ENCODE data around the gene ANXA1.
"Not testable (repeated sequence)": the region's sequence is repeated elsewhere in the genome, so short reads cannot be mapped to it uniquely, and the experiment has no call there.

ANXA1 gene

GRCh38 chr9:73170185-73170957 is 18.7 kb downstream of the ANXA1 start:
- no peak for DNase-seq

GRCh38 chr9:73172901-73173215 is 21.2 kb downstream of the ANXA1 start:
- DNase-seq: no peak

GRCh38 chr9:73173557-73174329 is 22.1 kb downstream of the ANXA1 start:
- no peak for DNase-seq

GRCh38 chr9:73174330-73174980 is 22.8 kb downstream of the ANXA1 start:
- DNase-seq: no peak

- no peak for DNase-seq
These were observed 24.8 kb downstream of the ANXA1 start for GRCh38 chr9:73176450-73176875.

- DNase-seq: no peak
These were observed 26.4 kb downstream of the ANXA1 start for GRCh38 chr9:73178044-73178443.

GRCh38 chr9:73179589-73179988 is 27.9 kb downstream of the ANXA1 start:
- DNase-seq: no peak

GRCh38 chr9:73180403-73180802 is 28.7 kb downstream of the ANXA1 start:
- DNase-seq: no peak

GRCh38 chr9:73182928-73183327 is 31.3 kb downstream of the ANXA1 start:
- DNase-seq: no peak

- no peak for DNase-seq
These were observed 31.8 kb downstream of the ANXA1 start for GRCh38 chr9:73183428-73183827.

- DNase-seq: no peak
These were observed 32.5 kb downstream of the ANXA1 start for GRCh38 chr9:73183917-73184861.

GRCh38 chr9:73191109-73191508 is 39.4 kb downstream of the ANXA1 start:
- DNase-seq: not testable (repeated sequence)

- no peak for DNase-seq
These were observed 42.6 kb downstream of the ANXA1 start for GRCh38 chr9:73194284-73194683.

- DNase-seq: no peak
These were observed 47.8 kb downstream of the ANXA1 start for GRCh38 chr9:73199448-73199847.

GRCh38 chr9:73199886-73200285 is 48.2 kb downstream of the ANXA1 start:
- DNase-seq: no peak

GRCh38 chr9:73200694-73201452 is 49.2 kb downstream of the ANXA1 start:
- no peak for DNase-seq

GRCh38 chr9:73202980-73203379 is 51.3 kb downstream of the ANXA1 start:
- DNase-seq: no peak

GRCh38 chr9:73204936-73205335 is 53.3 kb downstream of the ANXA1 start:
- DNase-seq: no peak

- no peak for DNase-seq
These were observed 55.2 kb downstream of the ANXA1 start for GRCh38 chr9:73206851-73207250.

- no peak for DNase-seq
These were observed 59.4 kb downstream of the ANXA1 start for GRCh38 chr9:73210886-73211666.

- DNase-seq: no peak
These were observed 61.6 kb downstream of the ANXA1 start for GRCh38 chr9:73213300-73213699.

All from stimulated activated CD4-positive, alpha-beta T cell treated with anti-CD3 and anti-CD28 coated beads, Interleukin-2, amount 100 ng/mL, for 24 hours (primary cell).